Activated T-cell treated with anti-CD3 and anti-CD28 coated beads, Interleukin-2, amount 50 U/mL, for 24 hours (primary cell): ENCODE data around the gene PDXK.

ENCODE experiments used
- DNase-seq: peaks from one replicate; pipeline ENCODE4 v3.0.0-alpha.2; 2020
- H3K27ac Mint-ChIP-seq: 2 replicates; pipeline ENCODE4 v1.8.0; 2020; ENCODE audit warnings: mild to moderate bottlenecking, mixed read lengths
- H3K27me3 Mint-ChIP-seq: 2 replicates; pipeline ENCODE4 v1.8.0; 2020; ENCODE audit warnings: mixed read lengths
- H3K36me3 Mint-ChIP-seq: 2 replicates; pipeline ENCODE4 v1.8.0; 2020; ENCODE audit warnings: low read depth, mixed read lengths
- H3K4me1 Mint-ChIP-seq: 2 replicates; pipeline ENCODE4 v1.8.0; 2020; ENCODE audit warnings: low read depth, mixed read lengths
- H3K4me3 Mint-ChIP-seq: 2 replicates; pipeline ENCODE4 v1.8.0; 2020; ENCODE audit warnings: mild to moderate bottlenecking, moderate library complexity, mixed read lengths
- H3K9me3 Mint-ChIP-seq: 2 replicates; pipeline ENCODE4 v1.8.0; 2020; ENCODE audit warnings: mixed read lengths

The PDXK gene

GRCh38 chr21:43754948-43755781 is 36.2 kb downstream of the PDXK start:
- Mint-ChIP-seq H3K27me3 (no peaks in the 10 kb centered on the region), H3K4me3 (no peak overlapping the region), H3K4me1 (no peaks in the 10 kb centered on the region), H3K27ac (no peak overlapping the region), H3K9me3 (no peaks in the 10 kb centered on the region), H3K36me3 (peaks cover 85% of the 10 kb centered on the region)
- no peak for DNase-seq

GRCh38 chr21:43755820-43756594 is 37.1 kb downstream of the PDXK start:
- Mint-ChIP-seq H3K27me3 (no peaks in the 10 kb centered on the region), H3K4me3 (no peak overlapping the region), H3K4me1 (no peaks in the 10 kb centered on the region), H3K27ac (no peak overlapping the region), H3K9me3 (no peaks in the 10 kb centered on the region), H3K36me3 (peaks cover 85% of the 10 kb centered on the region)
- DNase-seq = no peak

- DNase-seq = no peak
- H3K36me3 Mint-ChIP-seq = peaks cover 88% of the 10 kb centered on the region
Observed at GRCh38 chr21:43757601-43758000, 38.7 kb downstream of the PDXK start.

GRCh38 chr21:43758111-43758641 is 39.2 kb downstream of the PDXK start:
- Mint-ChIP-seq H3K27ac (no peak overlapping the region), H3K36me3 (peaks cover 89% of the 10 kb centered on the region), H3K4me3 (no peak overlapping the region), H3K4me1 (no peaks in the 10 kb centered on the region), H3K9me3 (no peaks in the 10 kb centered on the region), H3K27me3 (no peaks in the 10 kb centered on the region)
- DNase-seq = no peak

More at GRCh38 chr21:43757601-43758000, 38.7 kb downstream of the PDXK start:
- no peak overlapping the region for H3K27ac Mint-ChIP-seq
- no peaks in the 10 kb centered on the region for H3K9me3 Mint-ChIP-seq
- H3K27me3 Mint-ChIP-seq = no peaks in the 10 kb centered on the region
- H3K4me3 Mint-ChIP-seq = no peak overlapping the region
- H3K4me1 Mint-ChIP-seq = no peaks in the 10 kb centered on the region

GRCh38 chr21:43758811-43759210 is 39.9 kb downstream of the PDXK start:
- no peaks in the 10 kb centered on the region for H3K27me3 Mint-ChIP-seq
- peak overlapping the region; percentile 35 for H3K27ac Mint-ChIP-seq
- no peaks in the 10 kb centered on the region for H3K9me3 Mint-ChIP-seq
- no peaks in the 10 kb centered on the region for H3K4me1 Mint-ChIP-seq
- H3K4me3 Mint-ChIP-seq = no peak overlapping the region
- no peak for DNase-seq
- H3K36me3 Mint-ChIP-seq = peaks cover 85% of the 10 kb centered on the region

GRCh38 chr21:43759651-43760050 is 40.7 kb downstream of the PDXK start:
- no peaks in the 10 kb centered on the region for H3K4me1 Mint-ChIP-seq
- DNase-seq = no peak
- no peaks in the 10 kb centered on the region for H3K9me3 Mint-ChIP-seq
- H3K27me3 Mint-ChIP-seq = no peaks in the 10 kb centered on the region
- no peak overlapping the region for H3K4me3 Mint-ChIP-seq
- H3K27ac Mint-ChIP-seq = no peak overlapping the region
- peaks cover 77% of the 10 kb centered on the region for H3K36me3 Mint-ChIP-seq

- H3K36me3 Mint-ChIP-seq = peaks cover 71% of the 10 kb centered on the region
- DNase-seq = no peak
- no peaks in the 10 kb centered on the region for H3K27me3 Mint-ChIP-seq
- no peak overlapping the region for H3K4me3 Mint-ChIP-seq
- H3K27ac Mint-ChIP-seq = no peak overlapping the region
- H3K4me1 Mint-ChIP-seq = no peaks in the 10 kb centered on the region
- H3K9me3 Mint-ChIP-seq = no peaks in the 10 kb centered on the region
Observed at GRCh38 chr21:43760391-43760958, 41.5 kb downstream of the PDXK start.

GRCh38 chr21:43761886-43762285 is 43.0 kb downstream of the PDXK start:
- H3K27ac Mint-ChIP-seq = no peak overlapping the region
- DNase-seq = no peak
- no peaks in the 10 kb centered on the region for H3K9me3 Mint-ChIP-seq
- no peaks in the 10 kb centered on the region for H3K27me3 Mint-ChIP-seq
- H3K4me1 Mint-ChIP-seq = no peaks in the 10 kb centered on the region
- no peak overlapping the region for H3K4me3 Mint-ChIP-seq
- H3K36me3 Mint-ChIP-seq = peaks cover 57% of the 10 kb centered on the region

GRCh38 chr21:43762303-43763128 is 43.6 kb downstream of the PDXK start:
- H3K27me3 Mint-ChIP-seq = no peaks in the 10 kb centered on the region
- no peaks in the 10 kb centered on the region for H3K9me3 Mint-ChIP-seq
- no peak for DNase-seq
- peaks cover 55% of the 10 kb centered on the region for H3K36me3 Mint-ChIP-seq
- H3K4me3 Mint-ChIP-seq = no peak overlapping the region
- H3K4me1 Mint-ChIP-seq = no peaks in the 10 kb centered on the region
- no peak overlapping the region for H3K27ac Mint-ChIP-seq

- no peaks in the 10 kb centered on the region for H3K4me1 Mint-ChIP-seq
- H3K4me3 Mint-ChIP-seq = no peak overlapping the region
- H3K9me3 Mint-ChIP-seq = no peaks in the 10 kb centered on the region
- no peak for DNase-seq
- no peak overlapping the region for H3K27ac Mint-ChIP-seq
- no peaks in the 10 kb centered on the region for H3K27me3 Mint-ChIP-seq
- peaks cover 40% of the 10 kb centered on the region for H3K36me3 Mint-ChIP-seq
Observed at GRCh38 chr21:43763901-43764523, 45.1 kb downstream of the PDXK start.

- Mint-ChIP-seq H3K27ac (no peak overlapping the region), H3K36me3 (peaks cover 33% of the 10 kb centered on the region), H3K27me3 (no peaks in the 10 kb centered on the region), H3K4me1 (no peaks in the 10 kb centered on the region), H3K4me3 (no peak overlapping the region), H3K9me3 (no peaks in the 10 kb centered on the region)
- no peak for DNase-seq
Observed at GRCh38 chr21:43764576-43765495, 45.9 kb downstream of the PDXK start.

- no peak for DNase-seq
- Mint-ChIP-seq H3K9me3 (no peaks in the 10 kb centered on the region), H3K4me3 (no peak overlapping the region), H3K36me3 (peaks cover 20% of the 10 kb centered on the region), H3K4me1 (peaks cover 5% of the 10 kb centered on the region), H3K27me3 (no peaks in the 10 kb centered on the region), H3K27ac (peak overlapping the region; percentile 22)
Observed at GRCh38 chr21:43766734-43767497, 48.0 kb downstream of the PDXK start.
